ENCODE data around the gene OPHN1.
"Not testable (repeated sequence)": the region's sequence is repeated elsewhere in the genome, so short reads cannot be mapped to it uniquely, and the experiment has no call there.

Gene OPHN1

GRCh38 chrX:68284281-68284904, 148.9 kb downstream of the OPHN1 start:
- TF ChIP-seq, protein P1, sequence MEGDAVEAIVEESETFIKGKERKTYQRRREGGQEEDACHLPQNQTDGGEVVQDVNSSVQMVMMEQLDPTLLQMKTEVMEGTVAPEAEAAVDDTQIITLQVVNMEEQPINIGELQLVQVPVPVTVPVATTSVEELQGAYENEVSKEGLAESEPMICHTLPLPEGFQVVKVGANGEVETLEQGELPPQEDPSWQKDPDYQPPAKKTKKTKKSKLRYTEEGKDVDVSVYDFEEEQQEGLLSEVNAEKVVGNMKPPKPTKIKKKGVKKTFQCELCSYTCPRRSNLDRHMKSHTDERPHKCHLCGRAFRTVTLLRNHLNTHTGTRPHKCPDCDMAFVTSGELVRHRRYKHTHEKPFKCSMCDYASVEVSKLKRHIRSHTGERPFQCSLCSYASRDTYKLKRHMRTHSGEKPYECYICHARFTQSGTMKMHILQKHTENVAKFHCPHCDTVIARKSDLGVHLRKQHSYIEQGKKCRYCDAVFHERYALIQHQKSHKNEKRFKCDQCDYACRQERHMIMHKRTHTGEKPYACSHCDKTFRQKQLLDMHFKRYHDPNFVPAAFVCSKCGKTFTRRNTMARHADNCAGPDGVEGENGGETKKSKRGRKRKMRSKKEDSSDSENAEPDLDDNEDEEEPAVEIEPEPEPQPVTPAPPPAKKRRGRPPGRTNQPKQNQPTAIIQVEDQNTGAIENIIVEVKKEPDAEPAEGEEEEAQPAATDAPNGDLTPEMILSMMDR (IDR thresholded peaks at IDR 0.05; ENCODE audit: insufficient read depth, low read depth, low read length, missing control alignments) = no peak
- DNase-seq (ENCODE audit: low read depth) = no peak
- no peak overlapping the region for H3K4me3 ChIP-seq (ENCODE audit: low read depth, low read length)

DNA sequence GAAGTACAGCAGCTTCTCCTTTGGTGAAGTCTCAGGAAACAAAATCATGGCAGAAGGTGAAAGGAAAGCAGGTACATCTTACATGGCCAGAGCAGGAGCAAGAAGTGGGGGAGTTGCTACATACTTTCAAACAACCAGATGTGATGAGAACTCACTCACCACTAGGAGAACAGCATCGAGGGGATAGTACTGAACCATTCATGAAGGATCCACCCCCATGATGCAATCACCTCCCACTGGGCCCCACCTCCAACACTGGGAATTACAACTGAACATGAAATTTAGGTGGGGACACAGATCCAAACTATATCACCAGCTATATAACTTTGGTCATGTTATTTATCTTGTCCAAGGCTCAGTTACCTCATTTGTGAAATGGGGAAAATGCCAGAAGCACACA, 159.4 kb downstream of the OPHN1 start:
- TF ChIP-seq, protein P1 (IDR thresholded peaks at IDR 0.05; ENCODE audit: insufficient read depth, low read depth, low read length, missing control alignments) = no peak
- no peak for DNase-seq (ENCODE audit: low read depth)

GRCh38 chrX:68264793-68265192, 168.5 kb downstream of the OPHN1 start:
- not testable (repeated sequence) for H3K4me3 ChIP-seq (ENCODE audit: low read depth, low read length); DNase-seq (ENCODE audit: low read depth)

More for the DNA sequence above, 159.4 kb downstream of the OPHN1 start:
- H3K4me3 ChIP-seq (ENCODE audit: low read depth, low read length) = no peak overlapping the region

GRCh38 chrX:68261060-68261672, 172.1 kb downstream of the OPHN1 start:
- no peak overlapping the region for H3K4me3 ChIP-seq (ENCODE audit: low read depth, low read length)
- TF ChIP-seq, protein P1 (IDR thresholded peaks at IDR 0.05; ENCODE audit: insufficient read depth, low read depth, low read length, missing control alignments) = no peak
- no peak for DNase-seq (ENCODE audit: low read depth)

- DNase-seq (ENCODE audit: low read depth) = no peak
- TF ChIP-seq, protein P1 (IDR thresholded peaks at IDR 0.05; ENCODE audit: insufficient read depth, low read depth, low read length, missing control alignments) = no peak
Observed at GRCh38 chrX:68256990-68257389, 176.3 kb downstream of the OPHN1 start.

GRCh38 chrX:68254738-68255645, 178.3 kb downstream of the OPHN1 start:
- DNase-seq (ENCODE audit: low read depth) = no peak
- no peak overlapping the region for H3K4me3 ChIP-seq (ENCODE audit: low read depth, low read length)
- TF ChIP-seq, protein P1 (IDR thresholded peaks at IDR 0.05; ENCODE audit: insufficient read depth, low read depth, low read length, missing control alignments) = no peak

More at GRCh38 chrX:68256990-68257389, 176.3 kb downstream of the OPHN1 start:
- no peak overlapping the region for H3K4me3 ChIP-seq (ENCODE audit: low read depth, low read length)

GRCh38 chrX:68252664-68253063, 180.6 kb downstream of the OPHN1 start:
- no peak overlapping the region for H3K4me3 ChIP-seq (ENCODE audit: low read depth, low read length)
- DNase-seq (ENCODE audit: low read depth) = no peak
- TF ChIP-seq, protein P1 (IDR thresholded peaks at IDR 0.05; ENCODE audit: insufficient read depth, low read depth, low read length, missing control alignments) = no peak

Measured in GM12865 (cell line).